HL-60 (cell line): Measurements from ENCODE around the gene ANXA10.

Experiments used
- DNase-seq, 2 experiments: peaks; one replicate each; pipeline ENCODE4 v3.0.0-alpha.2; 2010 to 2020; ENCODE audit warnings: low read depth in 1 of 2, low spot score in 1 of 2
- H3K27ac ChIP-seq: fragments of 250-450 bp; sonication (Bioruptor Pico); replicated peaks from 2 replicates; pipeline ENCODE4 v1.5.1; 2020; ENCODE audit warnings: mild to moderate bottlenecking, moderate library complexity
- H3K27me3 ChIP-seq: fragments of 250-450 bp; sonication (Bioruptor Pico); 2 replicates; pipeline ENCODE4 v1.5.1; 2021; ENCODE audit warnings: mild to moderate bottlenecking, moderate library complexity; ENCODE audit not compliant: insufficient read depth, poor library complexity, severe bottlenecking
- H3K4me3 ChIP-seq: replicated peaks from 2 replicates; pipeline ENCODE4 v1.5.1; 2011; ENCODE audit warnings: mild to moderate bottlenecking, control low read depth, low read length; ENCODE audit not compliant: insufficient read depth
- GABPA ChIP-seq: IDR thresholded peaks from 2 replicates; pipeline ENCODE4 v1.6.1; 2012; ENCODE audit warnings: low read depth
- POLR2AphosphoS5 ChIP-seq: IDR thresholded peaks from 2 replicates; pipeline ENCODE4 v1.6.1; 2012; ENCODE audit warnings: low read depth
- SPI1 ChIP-seq: IDR thresholded peaks from 2 replicates; pipeline ENCODE4 v1.6.1; 2012; ENCODE audit warnings: low read depth, mild to moderate bottlenecking, borderline replicate concordance
- TF ChIP-seq, protein P1 (sequence below): IDR thresholded peaks from one replicate; pipeline ENCODE4 v1.5.1; 2011; ENCODE audit warnings: low read length, control low read depth, inconsistent platforms; ENCODE audit not compliant: insufficient read depth
- TF ChIP-seq, protein P2 (sequence below): IDR thresholded peaks from 2 replicates; pipeline ENCODE4 v1.6.1; 2012; ENCODE audit warnings: low read depth; ENCODE audit not compliant: insufficient replicate concordance

Gene ANXA10

DNA sequence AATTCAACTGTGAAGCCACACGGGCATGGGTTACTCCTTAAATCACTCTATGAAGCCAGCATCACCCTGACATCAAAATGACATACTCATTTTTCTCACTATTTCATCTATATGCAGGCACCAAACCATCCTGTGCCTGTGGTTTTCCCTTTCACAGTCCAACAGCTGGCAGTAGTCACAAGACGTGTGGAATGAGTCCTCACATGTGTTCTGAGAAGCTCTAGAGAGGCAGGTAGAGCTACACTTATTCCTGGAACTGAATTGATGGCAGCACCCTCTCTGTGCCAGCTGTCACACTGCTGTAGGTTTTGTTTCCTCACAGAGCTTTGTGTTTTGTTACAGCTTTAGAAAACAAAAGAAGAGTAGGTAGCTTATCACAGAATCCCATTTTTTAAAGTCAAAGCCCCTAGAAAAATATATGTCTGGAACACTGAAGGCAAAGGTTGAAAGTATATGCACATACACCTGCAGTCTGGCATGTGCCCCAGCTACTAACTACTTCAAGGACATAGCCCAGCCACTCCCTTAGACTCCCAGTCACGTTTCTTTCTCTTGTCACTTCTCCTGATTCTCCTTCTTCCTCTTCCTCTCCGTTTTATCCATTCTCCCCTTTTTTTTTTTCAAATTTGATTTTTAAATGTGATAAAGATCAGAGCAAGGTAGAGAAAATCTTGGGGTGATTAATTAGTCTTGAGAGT lies 107.1 kb downstream of the ANXA10 start:
- Histone ChIP-seq H3K4me3 (no peak overlapping the region), H3K27me3 (no peaks in the 10 kb centered on the region), H3K27ac (no peak overlapping the region)
- no peak for TF ChIP-seq GABPA
- no peak for TF ChIP-seq POLR2AphosphoS5
- TF ChIP-seq, protein P1, sequence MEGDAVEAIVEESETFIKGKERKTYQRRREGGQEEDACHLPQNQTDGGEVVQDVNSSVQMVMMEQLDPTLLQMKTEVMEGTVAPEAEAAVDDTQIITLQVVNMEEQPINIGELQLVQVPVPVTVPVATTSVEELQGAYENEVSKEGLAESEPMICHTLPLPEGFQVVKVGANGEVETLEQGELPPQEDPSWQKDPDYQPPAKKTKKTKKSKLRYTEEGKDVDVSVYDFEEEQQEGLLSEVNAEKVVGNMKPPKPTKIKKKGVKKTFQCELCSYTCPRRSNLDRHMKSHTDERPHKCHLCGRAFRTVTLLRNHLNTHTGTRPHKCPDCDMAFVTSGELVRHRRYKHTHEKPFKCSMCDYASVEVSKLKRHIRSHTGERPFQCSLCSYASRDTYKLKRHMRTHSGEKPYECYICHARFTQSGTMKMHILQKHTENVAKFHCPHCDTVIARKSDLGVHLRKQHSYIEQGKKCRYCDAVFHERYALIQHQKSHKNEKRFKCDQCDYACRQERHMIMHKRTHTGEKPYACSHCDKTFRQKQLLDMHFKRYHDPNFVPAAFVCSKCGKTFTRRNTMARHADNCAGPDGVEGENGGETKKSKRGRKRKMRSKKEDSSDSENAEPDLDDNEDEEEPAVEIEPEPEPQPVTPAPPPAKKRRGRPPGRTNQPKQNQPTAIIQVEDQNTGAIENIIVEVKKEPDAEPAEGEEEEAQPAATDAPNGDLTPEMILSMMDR, result no peak
- TF ChIP-seq, protein P2, sequence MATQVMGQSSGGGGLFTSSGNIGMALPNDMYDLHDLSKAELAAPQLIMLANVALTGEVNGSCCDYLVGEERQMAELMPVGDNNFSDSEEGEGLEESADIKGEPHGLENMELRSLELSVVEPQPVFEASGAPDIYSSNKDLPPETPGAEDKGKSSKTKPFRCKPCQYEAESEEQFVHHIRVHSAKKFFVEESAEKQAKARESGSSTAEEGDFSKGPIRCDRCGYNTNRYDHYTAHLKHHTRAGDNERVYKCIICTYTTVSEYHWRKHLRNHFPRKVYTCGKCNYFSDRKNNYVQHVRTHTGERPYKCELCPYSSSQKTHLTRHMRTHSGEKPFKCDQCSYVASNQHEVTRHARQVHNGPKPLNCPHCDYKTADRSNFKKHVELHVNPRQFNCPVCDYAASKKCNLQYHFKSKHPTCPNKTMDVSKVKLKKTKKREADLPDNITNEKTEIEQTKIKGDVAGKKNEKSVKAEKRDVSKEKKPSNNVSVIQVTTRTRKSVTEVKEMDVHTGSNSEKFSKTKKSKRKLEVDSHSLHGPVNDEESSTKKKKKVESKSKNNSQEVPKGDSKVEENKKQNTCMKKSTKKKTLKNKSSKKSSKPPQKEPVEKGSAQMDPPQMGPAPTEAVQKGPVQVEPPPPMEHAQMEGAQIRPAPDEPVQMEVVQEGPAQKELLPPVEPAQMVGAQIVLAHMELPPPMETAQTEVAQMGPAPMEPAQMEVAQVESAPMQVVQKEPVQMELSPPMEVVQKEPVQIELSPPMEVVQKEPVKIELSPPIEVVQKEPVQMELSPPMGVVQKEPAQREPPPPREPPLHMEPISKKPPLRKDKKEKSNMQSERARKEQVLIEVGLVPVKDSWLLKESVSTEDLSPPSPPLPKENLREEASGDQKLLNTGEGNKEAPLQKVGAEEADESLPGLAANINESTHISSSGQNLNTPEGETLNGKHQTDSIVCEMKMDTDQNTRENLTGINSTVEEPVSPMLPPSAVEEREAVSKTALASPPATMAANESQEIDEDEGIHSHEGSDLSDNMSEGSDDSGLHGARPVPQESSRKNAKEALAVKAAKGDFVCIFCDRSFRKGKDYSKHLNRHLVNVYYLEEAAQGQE, result no peak
- no peak for TF ChIP-seq SPI1
- DNase-seq, result no peak

DNA sequence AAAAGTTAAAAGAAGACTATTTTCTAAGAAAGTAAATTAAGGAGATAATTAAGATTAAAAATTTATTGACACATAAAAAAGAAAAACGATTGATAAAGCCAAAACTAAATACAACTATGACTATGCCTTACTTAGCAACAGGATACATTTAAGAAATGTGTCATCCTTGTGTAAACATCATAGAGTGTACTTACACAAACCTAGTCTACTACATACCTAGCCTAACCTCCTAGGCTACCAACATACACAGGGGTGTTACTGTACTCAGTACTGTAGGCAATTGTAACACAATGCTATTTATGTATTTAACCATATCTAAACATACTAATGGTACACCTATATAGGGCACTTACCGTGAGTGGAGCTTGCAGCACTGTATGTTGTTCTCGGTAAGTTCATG lies 108.3 kb downstream of the ANXA10 start:
- H3K27ac ChIP-seq, result no peak overlapping the region
- H3K27me3 ChIP-seq, result no peaks in the 10 kb centered on the region
- no peak for DNase-seq

GRCh38 chr4:168203233-168203911 lies 111.0 kb downstream of the ANXA10 start:
- H3K27me3 ChIP-seq, result no peaks in the 10 kb centered on the region
- no peak for TF ChIP-seq POLR2AphosphoS5
- TF ChIP-seq, protein P2, result no peak
- TF ChIP-seq, protein P1, result no peak
- TF ChIP-seq SPI1, result no peak
- no peak for TF ChIP-seq GABPA
- no peak for DNase-seq

More for the DNA sequence above, 108.3 kb downstream of the ANXA10 start:
- no peak for TF ChIP-seq SPI1
- TF ChIP-seq GABPA, result no peak
- TF ChIP-seq, protein P1, result no peak
- TF ChIP-seq, protein P2, result no peak
- TF ChIP-seq POLR2AphosphoS5, result no peak
- H3K4me3 ChIP-seq, result no peak overlapping the region

More at GRCh38 chr4:168203233-168203911, 111.0 kb downstream of the ANXA10 start:
- no peak overlapping the region for H3K4me3 ChIP-seq
- H3K27ac ChIP-seq, result no peak overlapping the region
